Neutrophil (primary cell): Measurements from ENCODE around the gene TFDP1.

Experiments used
- H3K27ac ChIP-seq: fragments of 200-600 bp; sonication (generic); 2 replicates; pipeline ENCODE4 v1.5.1; 2016; ENCODE audit warnings: mild to moderate bottlenecking, moderate library complexity
- H3K27me3 ChIP-seq: fragments of 200-600 bp; sonication (generic); 2 replicates; pipeline ENCODE4 v1.6.0; 2016; ENCODE audit warnings: mild to moderate bottlenecking
- H3K36me3 ChIP-seq: fragments of 200-600 bp; sonication (generic); 2 replicates; pipeline ENCODE4 v1.5.1; 2017
- H3K4me1 ChIP-seq, 2 experiments: fragments of 200-600 bp in 1 of 2; sonication (generic) in 1 of 2; 1 replicate in 1 of 2; 2 replicates in 1 of 2; pipeline versions ENCODE4 v1.5.1 to v1.6.1; 2013 to 2016; ENCODE audit warnings: low read depth in 1 of 2, low read length in 1 of 2, mild to moderate bottlenecking in 1 of 2, moderate library complexity in 1 of 2; ENCODE audit not compliant: control insufficient read depth in 1 of 2, insufficient read depth in 1 of 2
- H3K4me3 ChIP-seq, 2 experiments: fragments of 200-600 bp in 1 of 2; sonication (generic) in 1 of 2; 1 replicate in 1 of 2; 2 replicates in 1 of 2; pipeline ENCODE4 v1.5.1; 2013 to 2016; ENCODE audit warnings: low read depth in 1 of 2, low read length in 1 of 2, mild to moderate bottlenecking in 1 of 2, moderate library complexity in 1 of 2
- H3K9me3 ChIP-seq: fragments of 200-600 bp; sonication (generic); 2 replicates; pipeline ENCODE4 v1.5.1; 2016
- CTCF ChIP-seq: fragments of 200-600 bp; sonication (generic); IDR thresholded peaks from 2 replicates; pipeline ENCODE4 v1.5.1; 2016; ENCODE audit warnings: antibody characterized with exemption

The TFDP1 gene

GRCh38 chr13:113544071-113544891 is 40.3 kb upstream of the TFDP1 start:
- Histone ChIP-seq H3K27ac (no peak overlapping the region), H3K4me3 (no peak overlapping the region), H3K9me3 (no peaks in the 10 kb centered on the region), H3K36me3 (peaks cover 70% of the 10 kb centered on the region), H3K4me1 (no peaks in the 10 kb centered on the region), H3K27me3 (no peaks in the 10 kb centered on the region)
- no peak for TF ChIP-seq CTCF

- Histone ChIP-seq H3K4me3 (no peak overlapping the region), H3K27ac (no peak overlapping the region), H3K27me3 (no peaks in the 10 kb centered on the region), H3K4me1 (no peaks in the 10 kb centered on the region), H3K9me3 (no peaks in the 10 kb centered on the region), H3K36me3 (peaks cover 67% of the 10 kb centered on the region)
- TF ChIP-seq CTCF, result no peak
These were observed 39.7 kb upstream of the TFDP1 start for GRCh38 chr13:113544896-113545295.

GRCh38 chr13:113545455-113545930 is 39.1 kb upstream of the TFDP1 start:
- peaks cover 67% of the 10 kb centered on the region for H3K36me3 ChIP-seq
- TF ChIP-seq CTCF, result no peak

GRCh38 chr13:113545931-113546516 is 38.5 kb upstream of the TFDP1 start:
- Histone ChIP-seq H3K4me3 (no peak overlapping the region), H3K36me3 (peaks cover 69% of the 10 kb centered on the region), H3K27ac (no peak overlapping the region)

More at GRCh38 chr13:113545455-113545930, 39.1 kb upstream of the TFDP1 start:
- no peaks in the 10 kb centered on the region for H3K9me3 ChIP-seq
- H3K4me1 ChIP-seq, result no peaks in the 10 kb centered on the region
- no peak overlapping the region for H3K4me3 ChIP-seq
- H3K27me3 ChIP-seq, result no peaks in the 10 kb centered on the region
- no peak overlapping the region for H3K27ac ChIP-seq

More at GRCh38 chr13:113545931-113546516, 38.5 kb upstream of the TFDP1 start:
- Histone ChIP-seq H3K9me3 (no peaks in the 10 kb centered on the region), H3K27me3 (no peaks in the 10 kb centered on the region), H3K4me1 (no peaks in the 10 kb centered on the region)
- TF ChIP-seq CTCF, result no peak
